OCI-LY7 (cell line): ENCODE measurements around the gene COL6A2. TPM values are rescaled to one million over a fixed set of nuclear protein-coding genes. Genes with fewer than 3 reads are reported as not detected.

ENCODE experiments used
- BruUV-seq: library from RNA; stranded (reverse); fragments of 400-500 nt; replicated peaks from 2 replicates; lab custom pipeline; 2021; lab: Mats Ljungman, UMichigan
- CTCF ChIA-PET: fragments of 300-600 bp; sonication (Branson Sonifier 250); formaldehyde crosslinking; loops from one replicate; lab custom pipeline; 2022; ENCODE audit warnings: antibody characterized with exemption; ENCODE audit not compliant: unreplicated experiment; lab: Charles Lee
- POLR2A ChIA-PET: fragments of 300-600 bp; sonication (Branson Sonifier 250); formaldehyde crosslinking; loops from one replicate; lab custom pipeline; 2022; ENCODE audit warnings: antibody characterized with exemption; lab: Charles Lee
- DNase-seq: peaks from one replicate; pipeline ENCODE4 v3.0.0-alpha.2; 2015; ENCODE audit warnings: low spot score
- H2AFZ ChIP-seq: fragments of 200-600 bp; sonication (generic), shearing (Covaris generic); 2 replicates; pipeline ENCODE4 v1.6.1; 2014; ENCODE audit warnings: mild to moderate bottlenecking, antibody characterized with exemption, low read length, moderate library complexity
- H3K27ac ChIP-seq: fragments of 200-600 bp; sonication (generic); 2 replicates; pipeline ENCODE4 v1.5.1; 2014; ENCODE audit warnings: mixed run types, low read depth, mild to moderate bottlenecking, moderate library complexity, low read length, inconsistent platforms; ENCODE audit not compliant: poor library complexity, severe bottlenecking
- H3K36me3 ChIP-seq: fragments of 200-600 bp; sonication (generic); 2 replicates; pipeline ENCODE4 v1.6.1; 2014; ENCODE audit warnings: mild to moderate bottlenecking, antibody characterized with exemption, low read length, moderate library complexity, mixed read lengths; ENCODE audit not compliant: insufficient read depth
- H3K4me1 ChIP-seq: fragments of 200-600 bp; sonication (generic); 2 replicates; pipeline ENCODE4 v1.5.1; 2014; ENCODE audit warnings: mild to moderate bottlenecking, low read length; ENCODE audit not compliant: insufficient read depth, poor library complexity, severe bottlenecking
- H3K4me2 ChIP-seq: fragments of 200-600 bp; sonication (generic); 2 replicates; pipeline ENCODE4 v1.6.1; 2014; ENCODE audit warnings: mild to moderate bottlenecking, low read length
- H3K4me3 ChIP-seq: fragments of 200-600 bp; sonication (generic); 2 replicates; pipeline ENCODE4 v1.5.1; 2014; ENCODE audit warnings: mild to moderate bottlenecking, low read depth, low read length; ENCODE audit not compliant: poor library complexity, severe bottlenecking
- H3K79me2 ChIP-seq: fragments of 200-600 bp; sonication (generic); 2 replicates; pipeline ENCODE4 v1.6.1; 2016; ENCODE audit warnings: low read depth, mild to moderate bottlenecking, low read length, moderate library complexity, mixed read lengths; ENCODE audit not compliant: insufficient read depth
- H3K9me2 ChIP-seq: fragments of 200-600 bp; sonication (generic); 2 replicates; pipeline ENCODE4 v1.6.1; 2016; ENCODE audit warnings: mild to moderate bottlenecking, low read length, mixed read lengths; ENCODE audit not compliant: insufficient read depth
- H3K9me3 ChIP-seq: fragments of 200-600 bp; sonication (generic); 2 replicates; pipeline ENCODE4 v1.6.1; 2014; ENCODE audit warnings: mild to moderate bottlenecking, mixed run types, low read length, mixed read lengths
- H4K20me1 ChIP-seq: fragments of 200-600 bp; sonication (generic); 2 replicates; pipeline ENCODE4 v1.6.1; 2014; ENCODE audit warnings: mild to moderate bottlenecking, antibody characterized with exemption, low read length, moderate library complexity, mixed read lengths; ENCODE audit not compliant: insufficient read depth
- CTCF ChIP-seq: fragments of 200-600 bp; sonication (generic); conservative IDR thresholded peaks from 2 replicates; pipeline ENCODE4 v1.5.1; 2014; ENCODE audit warnings: mild to moderate bottlenecking, antibody characterized with exemption, low read length, moderate library complexity, mixed read lengths
- EZH2phosphoT487 ChIP-seq: fragments of 200-600 bp; sonication (generic); IDR thresholded peaks from 2 replicates; pipeline ENCODE4 v1.6.1; 2018; ENCODE audit warnings: low read depth, borderline replicate concordance, mild to moderate bottlenecking, mixed run types, antibody characterized with exemption, low read length, moderate library complexity, mixed read lengths
- intact Hi-C: fragments of 100-400 bp; cut with micrococcal nuclease; formaldehyde crosslinking; loops from one replicate; pipeline ENCODE4 v1.10.0; 2022; ENCODE audit not compliant: unreplicated experiment
- total RNA-seq, 2 experiments: library from RNA; depleted of rRNA in 1 of 2; stranded (reverse); fragments of >200 nt in 1 of 2; shearing (Covaris generic) in 1 of 2; gene quantifications; 2 replicates each; pipeline ENCODE4 v1.2.3, GENCODE V29; 2014 to 2022

The COL6A2 gene
- total RNA-seq, 2 experiments from 2014 or later = not detected

DNA sequence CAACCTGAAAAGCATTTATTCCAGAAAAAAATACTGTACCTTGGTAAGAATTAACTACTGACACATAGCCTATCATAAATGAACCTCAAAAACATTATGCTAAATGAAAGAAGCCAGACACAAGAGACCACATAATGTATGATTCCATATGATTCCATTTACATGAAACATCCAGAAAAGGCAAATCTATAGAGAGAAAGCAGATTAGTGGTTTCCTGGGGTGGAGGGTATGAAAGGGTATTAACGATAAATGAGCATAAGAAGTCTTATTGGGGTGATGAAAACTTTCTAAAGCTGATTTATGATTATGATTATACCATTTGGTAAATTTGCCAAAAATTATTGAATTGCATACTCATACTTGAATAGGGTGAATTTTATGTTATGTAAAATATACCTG is 10.3 kb upstream of the COL6A2 start:
- Histone ChIP-seq H3K4me3 (no peak overlapping the region), H4K20me1 (no peaks in the 10 kb centered on the region), H3K79me2 (no peaks in the 10 kb centered on the region), H3K4me2 (no peak overlapping the region), H3K27ac (no peak overlapping the region), H3K4me1 (no peaks in the 10 kb centered on the region), H3K36me3 (no peaks in the 10 kb centered on the region), H3K9me3 (no peaks in the 10 kb centered on the region), H2AFZ (no peak overlapping the region), H3K9me2 (no peaks in the 10 kb centered on the region)
- no peak for TF ChIP-seq EZH2phosphoT487
- TF ChIP-seq CTCF = no peak
- BruUV-seq = no TSS peak
- DNase-seq = no peak
- ChIA-PET POLR2A (no interaction called here), CTCF (no interaction called here)
- intact Hi-C loops = no loop called here

- BruUV-seq = no TSS peak
- H3K27ac ChIP-seq = no peak overlapping the region
- no peaks in the 10 kb centered on the region for H3K9me3 ChIP-seq
- ChIA-PET POLR2A (interaction anchor here (0.6 kb wide), 1 partner anchor 1436 kb away, joined by 4 read pairs; no protein-coding TSS in a partner anchor), CTCF (no interaction called here)
- H4K20me1 ChIP-seq = no peaks in the 10 kb centered on the region
- H3K36me3 ChIP-seq = no peaks in the 10 kb centered on the region
- no peak overlapping the region for H3K4me3 ChIP-seq
- H3K9me2 ChIP-seq = no peaks in the 10 kb centered on the region
- H3K4me2 ChIP-seq = no peak overlapping the region
- H2AFZ ChIP-seq = no peak overlapping the region
- intact Hi-C loops = no loop called here
- no peak for DNase-seq
- no peaks in the 10 kb centered on the region for H3K4me1 ChIP-seq
- H3K79me2 ChIP-seq = no peaks in the 10 kb centered on the region
- TF ChIP-seq EZH2phosphoT487 = no peak
- no peak for TF ChIP-seq CTCF
These were observed 9.7 kb upstream of the COL6A2 start for GRCh38 chr21:46088189-46088588.

DNA sequence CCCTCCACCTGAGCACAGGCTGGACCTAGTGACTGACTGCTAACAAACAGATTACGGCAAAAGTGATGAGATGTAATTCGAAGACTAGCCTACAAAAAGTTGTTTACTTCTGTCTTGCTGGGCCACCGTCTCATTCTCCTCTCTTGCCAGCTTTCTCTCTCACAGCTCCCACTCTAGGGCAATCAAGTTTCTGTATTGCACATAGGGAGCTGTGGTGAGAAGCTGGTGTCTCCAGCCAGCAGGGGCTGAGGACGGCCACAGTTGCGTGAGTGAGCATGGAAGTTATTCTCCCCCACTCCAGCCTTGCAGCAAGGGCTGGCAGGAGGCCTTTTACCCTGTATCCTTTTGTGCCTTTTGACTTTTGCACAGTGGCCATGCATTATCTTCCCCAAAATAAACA is 8.6 kb upstream of the COL6A2 start:
- no peak overlapping the region for H3K27ac ChIP-seq
- no peaks in the 10 kb centered on the region for H3K4me1 ChIP-seq
- no peaks in the 10 kb centered on the region for H4K20me1 ChIP-seq
- ChIA-PET POLR2A (no interaction called here), CTCF (no interaction called here)
- BruUV-seq = no TSS peak
- H3K9me2 ChIP-seq = no peaks in the 10 kb centered on the region
- no peaks in the 10 kb centered on the region for H3K79me2 ChIP-seq
- TF ChIP-seq EZH2phosphoT487 = no peak
- no peak for TF ChIP-seq CTCF
- intact Hi-C loops = no loop called here
- H3K36me3 ChIP-seq = no peaks in the 10 kb centered on the region
- no peaks in the 10 kb centered on the region for H3K9me3 ChIP-seq
- H3K4me3 ChIP-seq = no peak overlapping the region
- no peak overlapping the region for H2AFZ ChIP-seq
- no peak overlapping the region for H3K4me2 ChIP-seq
- no peak for DNase-seq
